GM23338 (cell line): ENCODE measurements around the gene CAP1. TPM values are rescaled to one million over a fixed set of nuclear protein-coding genes. Genes with fewer than 3 reads are reported as not detected.

Source experiments
- ATAC-seq: fragments of 200-7000 bp; cut with Tn5 transposase; 3 replicates; pipeline ENCODE4 v1.9.1; 2020
- DNase-seq: peaks from one replicate; pipeline ENCODE4 v3.0.0-alpha.2; 2015; ENCODE audit warnings: low spot score
- H2AFZ ChIP-seq: fragments of 200-600 bp; sonication (generic); 2 replicates; pipeline ENCODE4 v1.8.0; 2016; ENCODE audit warnings: antibody characterized with exemption, mild to moderate bottlenecking, moderate library complexity
- H3F3A ChIP-seq: fragments of 200-600 bp; sonication (generic); replicated peaks from 2 replicates; pipeline ENCODE4 v1.8.0; 2017; ENCODE audit warnings: antibody characterized with exemption, mixed run types, low read depth
- H3K27ac ChIP-seq: fragments of 200-600 bp; sonication (generic); 2 replicates; pipeline ENCODE4 v1.6.1; 2016; ENCODE audit warnings: low read depth
- H3K27me3 ChIP-seq: fragments of 200-600 bp; sonication (generic); 2 replicates; pipeline ENCODE4 v1.8.0; 2016; ENCODE audit warnings: mild to moderate bottlenecking, mixed run types, moderate library complexity; ENCODE audit not compliant: insufficient read depth
- H3K36me3 ChIP-seq: fragments of 200-600 bp; sonication (generic); 2 replicates; pipeline ENCODE4 v1.8.0; 2016; ENCODE audit warnings: mild to moderate bottlenecking; ENCODE audit not compliant: insufficient read depth
- H3K4me1 ChIP-seq: fragments of 200-600 bp; sonication (generic); 2 replicates; pipeline ENCODE4 v1.8.0; 2016; ENCODE audit warnings: mild to moderate bottlenecking, moderate library complexity; ENCODE audit not compliant: insufficient read depth
- H3K4me2 ChIP-seq: fragments of 200-600 bp; sonication (generic); 2 replicates; pipeline ENCODE4 v1.7.1; 2017; ENCODE audit warnings: mixed run types
- H3K4me3 ChIP-seq: fragments of 200-600 bp; sonication (generic); 2 replicates; pipeline ENCODE4 v1.6.1; 2016; ENCODE audit warnings: mixed run types
- H3K79me2 ChIP-seq: fragments of 200-600 bp; sonication (generic); replicated peaks from 2 replicates; pipeline ENCODE4 v1.8.0; 2017; ENCODE audit warnings: mild to moderate bottlenecking; ENCODE audit not compliant: insufficient read depth
- H3K9me2 ChIP-seq: fragments of 200-600 bp; sonication (generic); 2 replicates; pipeline ENCODE4 v1.8.0; 2017; ENCODE audit not compliant: insufficient read depth
- H4K20me1 ChIP-seq: fragments of 200-600 bp; sonication (generic); replicated peaks from 2 replicates; pipeline ENCODE4 v1.8.0; 2017; ENCODE audit warnings: mild to moderate bottlenecking; ENCODE audit not compliant: insufficient read depth
- H3K27ac Mint-ChIP-seq: 2 replicates; pipeline ENCODE4 v1.8.0; 2020; ENCODE audit warnings: inconsistent platforms, mild to moderate bottlenecking, moderate library complexity, mixed read lengths
- H3K27me3 Mint-ChIP-seq: 3 replicates; pipeline ENCODE4 v1.8.0; 2022; ENCODE audit warnings: low read depth, mild to moderate bottlenecking, moderate library complexity, mixed read lengths, inconsistent platforms; ENCODE audit not compliant: insufficient read depth, poor library complexity
- H3K36me3 Mint-ChIP-seq: 3 replicates; pipeline ENCODE4 v1.8.0; 2021; ENCODE audit warnings: low read depth, mild to moderate bottlenecking, inconsistent platforms, moderate library complexity, mixed read lengths
- H3K4me1 Mint-ChIP-seq: 3 replicates; pipeline ENCODE4 v1.8.0; 2020; ENCODE audit warnings: mild to moderate bottlenecking, inconsistent platforms, mixed read lengths
- H3K4me3 Mint-ChIP-seq: 3 replicates; pipeline ENCODE4 v1.8.0; 2021; ENCODE audit warnings: moderate library complexity, mild to moderate bottlenecking, inconsistent platforms, mixed read lengths
- H3K9me3 Mint-ChIP-seq: 3 replicates; pipeline ENCODE4 v1.8.0; 2020; ENCODE audit warnings: moderate library complexity, mild to moderate bottlenecking, inconsistent platforms, mixed read lengths
- CREB1 ChIP-seq: fragments of 250-450 bp; sonication (Bioruptor Pico); IDR thresholded peaks from 2 replicates; pipeline ENCODE4 v1.5.0; 2020; ENCODE audit warnings: low read depth, mild to moderate bottlenecking, moderate library complexity
- JUNB ChIP-seq: IDR thresholded peaks from one replicate; pipeline ENCODE4 v1.6.1; 2016; ENCODE audit warnings: antibody characterized with exemption; ENCODE audit not compliant: unreplicated experiment
- ZNF114 ChIP-seq: fragments of 250-450 bp; sonication (Bioruptor Pico); IDR thresholded peaks from 2 replicates; pipeline ENCODE4 v1.5.0; 2020; ENCODE audit warnings: mild to moderate bottlenecking, moderate library complexity
- ZNF331 ChIP-seq: fragments of 250-450 bp; sonication (Bioruptor Pico); IDR thresholded peaks from 2 replicates; pipeline ENCODE4 v1.5.0; 2020; ENCODE audit warnings: low read depth, mild to moderate bottlenecking, moderate library complexity
- polyA plus RNA-seq: library from polyadenylated mRNA; unstranded; fragments of >200 nt; fragmentation: Nextera tagmentation; extraction: Ambion mirVana; gene quantifications from 2 replicates; pipeline ENCODE4 v1.2.1, GENCODE V29; 2016
- total RNA-seq: library from RNA; depleted of rRNA; stranded (reverse); fragments of >200 nt; shearing (Covaris generic); gene quantifications from 2 replicates; pipeline ENCODE4 v1.2.3, GENCODE V29; 2014
- TF ChIP-seq, protein P1 (sequence below), 2 experiments: fragments of 200-600 bp in 1 of 2; sonication (generic) in 1 of 2; conservative IDR thresholded peaks; 2 replicates each; pipeline versions ENCODE4 v1.5.1 to v1.6.1; 2016 to 2017; ENCODE audit warnings: antibody characterized with exemption in 2 of 2, low read depth in 2 of 2, mild to moderate bottlenecking in 2 of 2, moderate library complexity in 1 of 2
- TF ChIP-seq, protein P2 (sequence below): IDR thresholded peaks from one replicate; pipeline ENCODE4 v1.6.1; 2018; ENCODE audit warnings: antibody characterized with exemption; ENCODE audit not compliant: unreplicated experiment
- TF ChIP-seq, protein P3 (sequence below): IDR thresholded peaks from 2 replicates; pipeline ENCODE4 v1.6.1; 2016; ENCODE audit warnings: antibody characterized with exemption

Gene CAP1
- total and polyA plus RNA-seq, 2 experiments from 2014 or later, result 133 to 254 TPM

DNA sequence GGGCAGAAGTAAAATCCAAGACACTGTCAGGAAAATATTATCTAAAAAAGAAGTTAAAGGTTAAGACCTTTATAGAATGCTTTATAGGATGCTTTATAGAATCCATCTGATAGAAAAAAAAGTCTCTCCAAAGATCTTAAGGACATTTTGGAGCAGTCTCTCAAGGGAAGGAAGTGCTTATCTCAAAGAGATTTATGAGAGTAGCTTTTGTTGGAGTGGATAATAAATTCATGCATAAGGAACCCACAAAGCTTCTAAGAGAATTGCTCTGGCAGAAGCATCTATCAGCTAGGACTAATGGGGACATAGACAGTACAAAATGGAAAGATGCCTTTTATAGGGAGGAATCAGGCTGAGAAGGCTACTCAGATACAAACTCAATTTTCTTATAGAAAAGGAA, 12.9 kb upstream of the CAP1 start (continued):
- TF ChIP-seq, protein P1, sequence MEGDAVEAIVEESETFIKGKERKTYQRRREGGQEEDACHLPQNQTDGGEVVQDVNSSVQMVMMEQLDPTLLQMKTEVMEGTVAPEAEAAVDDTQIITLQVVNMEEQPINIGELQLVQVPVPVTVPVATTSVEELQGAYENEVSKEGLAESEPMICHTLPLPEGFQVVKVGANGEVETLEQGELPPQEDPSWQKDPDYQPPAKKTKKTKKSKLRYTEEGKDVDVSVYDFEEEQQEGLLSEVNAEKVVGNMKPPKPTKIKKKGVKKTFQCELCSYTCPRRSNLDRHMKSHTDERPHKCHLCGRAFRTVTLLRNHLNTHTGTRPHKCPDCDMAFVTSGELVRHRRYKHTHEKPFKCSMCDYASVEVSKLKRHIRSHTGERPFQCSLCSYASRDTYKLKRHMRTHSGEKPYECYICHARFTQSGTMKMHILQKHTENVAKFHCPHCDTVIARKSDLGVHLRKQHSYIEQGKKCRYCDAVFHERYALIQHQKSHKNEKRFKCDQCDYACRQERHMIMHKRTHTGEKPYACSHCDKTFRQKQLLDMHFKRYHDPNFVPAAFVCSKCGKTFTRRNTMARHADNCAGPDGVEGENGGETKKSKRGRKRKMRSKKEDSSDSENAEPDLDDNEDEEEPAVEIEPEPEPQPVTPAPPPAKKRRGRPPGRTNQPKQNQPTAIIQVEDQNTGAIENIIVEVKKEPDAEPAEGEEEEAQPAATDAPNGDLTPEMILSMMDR (conservative IDR thresholded peaks at IDR 0.05; ENCODE audit: low read depth in 2 of 2), result no peak
- TF ChIP-seq ZNF114 (CRISPR knock-in tag) (no peak), JUNB (no peak), ZNF331 (CRISPR knock-in tag) (no peak), CREB1 (no peak)
- TF ChIP-seq, protein P2, sequence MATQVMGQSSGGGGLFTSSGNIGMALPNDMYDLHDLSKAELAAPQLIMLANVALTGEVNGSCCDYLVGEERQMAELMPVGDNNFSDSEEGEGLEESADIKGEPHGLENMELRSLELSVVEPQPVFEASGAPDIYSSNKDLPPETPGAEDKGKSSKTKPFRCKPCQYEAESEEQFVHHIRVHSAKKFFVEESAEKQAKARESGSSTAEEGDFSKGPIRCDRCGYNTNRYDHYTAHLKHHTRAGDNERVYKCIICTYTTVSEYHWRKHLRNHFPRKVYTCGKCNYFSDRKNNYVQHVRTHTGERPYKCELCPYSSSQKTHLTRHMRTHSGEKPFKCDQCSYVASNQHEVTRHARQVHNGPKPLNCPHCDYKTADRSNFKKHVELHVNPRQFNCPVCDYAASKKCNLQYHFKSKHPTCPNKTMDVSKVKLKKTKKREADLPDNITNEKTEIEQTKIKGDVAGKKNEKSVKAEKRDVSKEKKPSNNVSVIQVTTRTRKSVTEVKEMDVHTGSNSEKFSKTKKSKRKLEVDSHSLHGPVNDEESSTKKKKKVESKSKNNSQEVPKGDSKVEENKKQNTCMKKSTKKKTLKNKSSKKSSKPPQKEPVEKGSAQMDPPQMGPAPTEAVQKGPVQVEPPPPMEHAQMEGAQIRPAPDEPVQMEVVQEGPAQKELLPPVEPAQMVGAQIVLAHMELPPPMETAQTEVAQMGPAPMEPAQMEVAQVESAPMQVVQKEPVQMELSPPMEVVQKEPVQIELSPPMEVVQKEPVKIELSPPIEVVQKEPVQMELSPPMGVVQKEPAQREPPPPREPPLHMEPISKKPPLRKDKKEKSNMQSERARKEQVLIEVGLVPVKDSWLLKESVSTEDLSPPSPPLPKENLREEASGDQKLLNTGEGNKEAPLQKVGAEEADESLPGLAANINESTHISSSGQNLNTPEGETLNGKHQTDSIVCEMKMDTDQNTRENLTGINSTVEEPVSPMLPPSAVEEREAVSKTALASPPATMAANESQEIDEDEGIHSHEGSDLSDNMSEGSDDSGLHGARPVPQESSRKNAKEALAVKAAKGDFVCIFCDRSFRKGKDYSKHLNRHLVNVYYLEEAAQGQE, result no peak

DNA sequence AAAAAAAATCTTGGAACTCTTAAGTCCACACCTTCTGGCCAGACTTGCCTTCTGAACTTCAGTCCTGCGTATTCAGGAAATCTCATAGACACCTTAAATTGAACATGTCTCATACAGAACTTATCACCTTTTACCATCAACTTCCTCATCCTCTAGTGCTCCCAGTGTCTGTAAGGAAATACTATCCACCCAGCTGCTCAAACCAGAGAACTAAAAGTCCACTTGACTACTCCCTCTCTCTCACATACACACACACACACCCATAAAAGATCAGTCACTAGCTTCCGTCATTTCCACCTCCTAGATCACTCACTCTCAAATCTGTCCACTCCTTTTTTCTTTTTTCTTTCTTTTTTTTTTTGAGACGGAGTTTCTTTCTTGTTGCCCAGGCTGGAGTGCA, 10.9 kb upstream of the CAP1 start:
- Mint-ChIP-seq H3K9me3 (no peaks in the 10 kb centered on the region), H3K4me3 (no peak overlapping the region), H3K27me3 (peaks cover 1% of the 10 kb centered on the region), H3K27ac (no peak overlapping the region), H3K36me3 (no peaks in the 10 kb centered on the region), H3K4me1 (peaks cover 4% of the 10 kb centered on the region; the same call in 1 of the 3 replicates)
- ATAC-seq (no peak), DNase-seq (no peak)
- no peaks in the 10 kb centered on the region for H3K4me1 ChIP-seq
- no peak overlapping the region for H2AFZ ChIP-seq
- H4K20me1 ChIP-seq, result no peaks in the 10 kb centered on the region
- no peaks in the 10 kb centered on the region for H3F3A ChIP-seq
- no peak overlapping the region for H3K4me3 ChIP-seq
- no peaks in the 10 kb centered on the region for H3K36me3 ChIP-seq
- no peaks in the 10 kb centered on the region for H3K27me3 ChIP-seq
- no peak overlapping the region for H3K4me2 ChIP-seq
- H3K79me2 ChIP-seq, result no peaks in the 10 kb centered on the region
- H3K27ac ChIP-seq, result no peak overlapping the region
- no peaks in the 10 kb centered on the region for H3K9me2 ChIP-seq
- TF ChIP-seq CREB1, result no peak
- TF ChIP-seq ZNF114 (CRISPR knock-in tag), result no peak
- TF ChIP-seq, protein P3, sequence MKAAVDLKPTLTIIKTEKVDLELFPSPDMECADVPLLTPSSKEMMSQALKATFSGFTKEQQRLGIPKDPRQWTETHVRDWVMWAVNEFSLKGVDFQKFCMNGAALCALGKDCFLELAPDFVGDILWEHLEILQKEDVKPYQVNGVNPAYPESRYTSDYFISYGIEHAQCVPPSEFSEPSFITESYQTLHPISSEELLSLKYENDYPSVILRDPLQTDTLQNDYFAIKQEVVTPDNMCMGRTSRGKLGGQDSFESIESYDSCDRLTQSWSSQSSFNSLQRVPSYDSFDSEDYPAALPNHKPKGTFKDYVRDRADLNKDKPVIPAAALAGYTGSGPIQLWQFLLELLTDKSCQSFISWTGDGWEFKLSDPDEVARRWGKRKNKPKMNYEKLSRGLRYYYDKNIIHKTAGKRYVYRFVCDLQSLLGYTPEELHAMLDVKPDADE, result no peak
- TF ChIP-seq, protein P2, result no peak
- TF ChIP-seq, protein P1 (conservative IDR thresholded peaks at IDR 0.05; ENCODE audit: low read depth in 2 of 2), result no peak
- no peak for TF ChIP-seq ZNF331 (CRISPR knock-in tag)
